ENCODE results near the gene DHRS11. TPM values are rescaled to one million over a fixed set of nuclear protein-coding genes. Genes with fewer than 3 reads are reported as not detected.

DHRS11 gene
- total and polyA plus RNA-seq, 10 of the 15 experiments (the other 5 are each of a cell fraction or from before 2014, with no cell fraction given) = 3.4 to 23.0 (median 14.5) TPM

- TF ChIP-seq FOXM1 (IDR thresholded peaks at IDR 0.05; ENCODE audit: low read depth, low read length) (no peak), BRCA1 (IDR thresholded peaks at IDR 0.05; ENCODE audit: low read depth, low read length) (no peak), ZNF592 (IDR thresholded peaks at IDR 0.05) (no peak), DPF2 (IDR thresholded peaks at IDR 0.05) (no peak), TBL1XR1 (IDR thresholded peaks at IDR 0.05; ENCODE audit: low read depth, low read length) (no peak), ZNF24 (IDR thresholded peaks at IDR 0.05) (no peak), PBX3 (IDR thresholded peaks at IDR 0.05; ENCODE audit: insufficient replicate concordance, low read depth, low read length) (no peak), ZBTB11 (CRISPR knock-in tag; IDR thresholded peaks at IDR 0.05) (no peak), SMAD5 (IDR thresholded peaks at IDR 0.05; ENCODE audit: low read depth) (no peak), USF2 (IDR thresholded peaks at IDR 0.05; ENCODE audit: borderline replicate concordance, low read depth, low read length) (no peak), ZZZ3 (IDR thresholded peaks at IDR 0.05; ENCODE audit: control insufficient read depth, insufficient read length, low read depth) (no peak), YY1 (IDR thresholded peaks at IDR 0.05; ENCODE audit: low read depth, low read length) (no peak), MYC (IDR thresholded peaks at IDR 0.05; ENCODE audit: insufficient read depth, insufficient read length, insufficient replicate concordance, low read length, severe bottlenecking) (no peak), EED (IDR thresholded peaks at IDR 0.05; ENCODE audit: low read depth) (no peak)
- TF ChIP-seq, protein P1, sequence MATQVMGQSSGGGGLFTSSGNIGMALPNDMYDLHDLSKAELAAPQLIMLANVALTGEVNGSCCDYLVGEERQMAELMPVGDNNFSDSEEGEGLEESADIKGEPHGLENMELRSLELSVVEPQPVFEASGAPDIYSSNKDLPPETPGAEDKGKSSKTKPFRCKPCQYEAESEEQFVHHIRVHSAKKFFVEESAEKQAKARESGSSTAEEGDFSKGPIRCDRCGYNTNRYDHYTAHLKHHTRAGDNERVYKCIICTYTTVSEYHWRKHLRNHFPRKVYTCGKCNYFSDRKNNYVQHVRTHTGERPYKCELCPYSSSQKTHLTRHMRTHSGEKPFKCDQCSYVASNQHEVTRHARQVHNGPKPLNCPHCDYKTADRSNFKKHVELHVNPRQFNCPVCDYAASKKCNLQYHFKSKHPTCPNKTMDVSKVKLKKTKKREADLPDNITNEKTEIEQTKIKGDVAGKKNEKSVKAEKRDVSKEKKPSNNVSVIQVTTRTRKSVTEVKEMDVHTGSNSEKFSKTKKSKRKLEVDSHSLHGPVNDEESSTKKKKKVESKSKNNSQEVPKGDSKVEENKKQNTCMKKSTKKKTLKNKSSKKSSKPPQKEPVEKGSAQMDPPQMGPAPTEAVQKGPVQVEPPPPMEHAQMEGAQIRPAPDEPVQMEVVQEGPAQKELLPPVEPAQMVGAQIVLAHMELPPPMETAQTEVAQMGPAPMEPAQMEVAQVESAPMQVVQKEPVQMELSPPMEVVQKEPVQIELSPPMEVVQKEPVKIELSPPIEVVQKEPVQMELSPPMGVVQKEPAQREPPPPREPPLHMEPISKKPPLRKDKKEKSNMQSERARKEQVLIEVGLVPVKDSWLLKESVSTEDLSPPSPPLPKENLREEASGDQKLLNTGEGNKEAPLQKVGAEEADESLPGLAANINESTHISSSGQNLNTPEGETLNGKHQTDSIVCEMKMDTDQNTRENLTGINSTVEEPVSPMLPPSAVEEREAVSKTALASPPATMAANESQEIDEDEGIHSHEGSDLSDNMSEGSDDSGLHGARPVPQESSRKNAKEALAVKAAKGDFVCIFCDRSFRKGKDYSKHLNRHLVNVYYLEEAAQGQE (IDR thresholded peaks at IDR 0.05; ENCODE audit: low read depth, low read length) = no peak
These were observed 13.0 kb upstream of the DHRS11 start (continued) for GRCh38 chr17:36578671-36579070.
